ENCODE results near the gene MET. TPM values are rescaled to one million over a fixed set of nuclear protein-coding genes. Genes with fewer than 3 reads are reported as not detected.

MET gene
- total and polyA plus RNA-seq, 2 donors (not counting 1 experiment from before 2014, with no cell fraction given), result 33.4 to 44.4 TPM

DNA sequence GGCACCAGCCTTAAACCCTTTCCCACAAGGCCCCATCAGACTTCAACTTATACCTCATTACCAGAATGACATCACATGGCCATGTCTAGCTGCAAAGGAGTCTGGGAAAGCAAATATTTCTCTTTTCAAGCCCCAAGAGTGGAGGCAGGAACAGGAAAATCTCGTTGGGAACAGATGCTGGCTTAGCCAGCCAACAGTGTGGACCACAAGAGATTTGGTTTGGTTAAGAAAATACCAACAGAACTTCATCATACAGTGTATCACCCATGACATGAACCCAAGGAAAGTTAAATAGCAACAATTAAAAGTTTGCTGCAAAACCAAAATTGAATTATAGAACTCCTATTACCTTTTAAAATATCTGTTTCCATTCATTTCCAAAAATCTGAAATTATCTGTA lies 2.2 kb upstream of the MET start:
- Histone ChIP-seq H3K9ac (ENCODE audit: insufficient read depth, low read length) (no peak overlapping the region), H3K9me3 (ENCODE audit: control insufficient read depth, insufficient read depth, low read depth, low read length) (no peaks in the 10 kb centered on the region), H3K27ac (ENCODE audit: insufficient read depth, low read length) (no peak overlapping the region), H3K36me3 (ENCODE audit: control insufficient read depth, insufficient read depth, low read length) (no peaks in the 10 kb centered on the region), H3K4me3 (replicated peaks in 1 of 4; ENCODE audit: control extremely low read depth in 1 of 4, insufficient read depth in 1 of 4, low read depth in 3 of 4, low read length in 4 of 4) (no peak overlapping the region), H4K20me1 (ENCODE audit: control insufficient read depth, extremely low read depth, insufficient read depth, low read length) (no peaks in the 10 kb centered on the region), H3K4me2 (ENCODE audit: extremely low read depth, insufficient read depth, low read length) (no peak overlapping the region), H2AFZ (ENCODE audit: low read length) (no peak overlapping the region), H3K4me1 (ENCODE audit: control insufficient read depth, extremely low read depth, insufficient read depth, low read length) (no peaks in the 10 kb centered on the region), H3K27me3 (ENCODE audit: control insufficient read depth, insufficient read depth, low read length) (no peaks in the 10 kb centered on the region), H3K79me2 (ENCODE audit: control insufficient read depth, insufficient read depth, low read length) (peaks cover 19% of the 10 kb centered on the region)
- DNase-seq (ENCODE audit: low read depth in 2 of 2), result peak in 1 of 2 donors; percentile 55
- TF ChIP-seq EZH2 (IDR thresholded peaks at IDR 0.05; ENCODE audit: low read length, missing control alignments), result no peak
- TF ChIP-seq, protein P1, sequence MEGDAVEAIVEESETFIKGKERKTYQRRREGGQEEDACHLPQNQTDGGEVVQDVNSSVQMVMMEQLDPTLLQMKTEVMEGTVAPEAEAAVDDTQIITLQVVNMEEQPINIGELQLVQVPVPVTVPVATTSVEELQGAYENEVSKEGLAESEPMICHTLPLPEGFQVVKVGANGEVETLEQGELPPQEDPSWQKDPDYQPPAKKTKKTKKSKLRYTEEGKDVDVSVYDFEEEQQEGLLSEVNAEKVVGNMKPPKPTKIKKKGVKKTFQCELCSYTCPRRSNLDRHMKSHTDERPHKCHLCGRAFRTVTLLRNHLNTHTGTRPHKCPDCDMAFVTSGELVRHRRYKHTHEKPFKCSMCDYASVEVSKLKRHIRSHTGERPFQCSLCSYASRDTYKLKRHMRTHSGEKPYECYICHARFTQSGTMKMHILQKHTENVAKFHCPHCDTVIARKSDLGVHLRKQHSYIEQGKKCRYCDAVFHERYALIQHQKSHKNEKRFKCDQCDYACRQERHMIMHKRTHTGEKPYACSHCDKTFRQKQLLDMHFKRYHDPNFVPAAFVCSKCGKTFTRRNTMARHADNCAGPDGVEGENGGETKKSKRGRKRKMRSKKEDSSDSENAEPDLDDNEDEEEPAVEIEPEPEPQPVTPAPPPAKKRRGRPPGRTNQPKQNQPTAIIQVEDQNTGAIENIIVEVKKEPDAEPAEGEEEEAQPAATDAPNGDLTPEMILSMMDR (conservative IDR thresholded peaks at IDR 0.05 in 1 of 2, IDR thresholded peaks at IDR 0.05 in 1 of 2; ENCODE audit: low read depth in 1 of 2, low read length in 2 of 2), result no peak

DNA sequence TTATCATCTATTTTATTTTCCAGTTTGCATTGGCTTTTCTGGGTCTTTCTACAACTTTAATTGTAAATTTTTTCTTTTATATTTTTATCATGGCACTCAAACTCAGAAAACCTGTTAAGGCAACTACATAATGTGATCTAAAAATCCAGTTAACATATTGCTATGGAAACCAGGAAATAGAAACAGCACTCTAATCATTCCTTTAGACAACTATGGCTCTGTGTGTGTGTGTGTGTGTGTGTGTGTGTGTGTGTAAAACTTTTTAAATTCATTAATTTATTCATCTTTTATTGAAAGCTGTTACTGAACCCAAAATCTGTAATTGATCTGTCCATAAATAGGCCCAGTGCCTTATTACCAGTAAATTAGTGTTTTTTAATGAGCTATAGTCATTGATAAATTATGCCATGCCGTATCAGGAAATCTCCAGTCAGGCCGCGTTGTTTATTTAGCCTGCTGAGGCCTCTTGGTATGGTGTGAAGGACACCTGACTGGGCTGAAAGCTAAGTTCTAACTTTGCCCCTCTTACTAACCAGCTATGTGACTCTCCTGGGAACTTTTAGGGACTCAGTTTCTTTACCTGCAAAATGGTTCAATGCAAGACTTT lies 1.5 kb upstream of the MET start:
- H3K4me2 ChIP-seq (ENCODE audit: extremely low read depth, insufficient read depth, low read length), result no peak overlapping the region
- no peak overlapping the region for H3K27ac ChIP-seq (ENCODE audit: insufficient read depth, low read length)
- peak in 1 of 2 donors; percentile 45 for DNase-seq (ENCODE audit: low read depth in 2 of 2)
- H4K20me1 ChIP-seq (ENCODE audit: control insufficient read depth, extremely low read depth, insufficient read depth, low read length), result no peaks in the 10 kb centered on the region
- H3K36me3 ChIP-seq (ENCODE audit: control insufficient read depth, insufficient read depth, low read length), result no peaks in the 10 kb centered on the region
- H3K4me3 ChIP-seq (replicated peaks in 1 of 4; ENCODE audit: control extremely low read depth in 1 of 4, insufficient read depth in 1 of 4, low read depth in 3 of 4, low read length in 4 of 4), result no peak overlapping the region
- no peaks in the 10 kb centered on the region for H3K27me3 ChIP-seq (ENCODE audit: control insufficient read depth, insufficient read depth, low read length)
- H3K9me3 ChIP-seq (ENCODE audit: control insufficient read depth, insufficient read depth, low read depth, low read length), result no peaks in the 10 kb centered on the region
- no peak overlapping the region for H3K9ac ChIP-seq (ENCODE audit: insufficient read depth, low read length)
- no peak for TF ChIP-seq EZH2 (IDR thresholded peaks at IDR 0.05; ENCODE audit: low read length, missing control alignments)
- TF ChIP-seq, protein P1 (conservative IDR thresholded peaks at IDR 0.05 in 1 of 2, IDR thresholded peaks at IDR 0.05 in 1 of 2; ENCODE audit: low read depth in 1 of 2, low read length in 2 of 2), result no peak
- H3K4me1 ChIP-seq (ENCODE audit: control insufficient read depth, extremely low read depth, insufficient read depth, low read length), result no peaks in the 10 kb centered on the region
- H2AFZ ChIP-seq (ENCODE audit: low read length), result no peak overlapping the region
- H3K79me2 ChIP-seq (ENCODE audit: control insufficient read depth, insufficient read depth, low read length), result peaks cover 25% of the 10 kb centered on the region

DNA sequence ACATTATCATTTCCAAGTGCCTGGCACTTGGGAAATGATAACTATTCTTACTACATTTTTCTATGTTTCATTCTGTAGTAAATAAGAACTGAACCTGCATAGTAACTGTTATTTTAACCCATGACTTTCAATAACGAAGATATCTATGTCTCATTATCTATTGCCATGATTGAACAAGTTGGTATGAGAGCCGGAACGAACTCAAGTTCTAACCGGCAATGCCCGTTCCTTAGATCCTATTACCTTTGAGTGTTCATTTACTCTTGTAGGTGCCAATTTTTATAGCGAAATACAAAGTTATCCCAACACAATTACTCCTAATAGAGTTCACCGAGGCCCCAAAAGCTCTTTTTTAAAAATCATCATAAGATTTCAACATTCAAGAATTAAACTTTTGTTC lies 885 bp upstream of the MET start:
- H3K4me1 ChIP-seq (ENCODE audit: control insufficient read depth, extremely low read depth, insufficient read depth, low read length), result no peaks in the 10 kb centered on the region
- no peaks in the 10 kb centered on the region for H3K27me3 ChIP-seq (ENCODE audit: control insufficient read depth, insufficient read depth, low read length)
- H4K20me1 ChIP-seq (ENCODE audit: control insufficient read depth, extremely low read depth, insufficient read depth, low read length), result no peaks in the 10 kb centered on the region
- no peak overlapping the region for H3K27ac ChIP-seq (ENCODE audit: insufficient read depth, low read length)
- no peak overlapping the region for H2AFZ ChIP-seq (ENCODE audit: low read length)
- DNase-seq (ENCODE audit: low read depth in 2 of 2), result no peak
- H3K9ac ChIP-seq (ENCODE audit: insufficient read depth, low read length), result no peak overlapping the region
- H3K4me3 ChIP-seq (replicated peaks in 1 of 4; ENCODE audit: control extremely low read depth in 1 of 4, insufficient read depth in 1 of 4, low read depth in 3 of 4, low read length in 4 of 4), result peak overlapping the region in 2 of 4 experiments; percentile 51 to 89
- H3K4me2 ChIP-seq (ENCODE audit: extremely low read depth, insufficient read depth, low read length), result peak overlapping the region; percentile 84
- H3K36me3 ChIP-seq (ENCODE audit: control insufficient read depth, insufficient read depth, low read length), result no peaks in the 10 kb centered on the region
- H3K79me2 ChIP-seq (ENCODE audit: control insufficient read depth, insufficient read depth, low read length), result peaks cover 28% of the 10 kb centered on the region
- TF ChIP-seq, protein P1 (conservative IDR thresholded peaks at IDR 0.05 in 1 of 2, IDR thresholded peaks at IDR 0.05 in 1 of 2; ENCODE audit: low read depth in 1 of 2, low read length in 2 of 2), result no peak
- TF ChIP-seq EZH2 (IDR thresholded peaks at IDR 0.05; ENCODE audit: low read length, missing control alignments), result no peak
- H3K9me3 ChIP-seq (ENCODE audit: control insufficient read depth, insufficient read depth, low read depth, low read length), result no peaks in the 10 kb centered on the region

Measured in fibroblast of lung (primary cell).